NK-92 treated with Interleukin-12 subunit alpha and Interleukin-12 subunit beta, amount 100 ng/mL, for 24 hours (cell line): ENCODE measurements around the gene SLC51A.
"Not testable (repeated sequence)": the region's sequence is repeated elsewhere in the genome, so short reads cannot be mapped to it uniquely, and the experiment has no call there.

Source experiments
- DNase-seq: peaks from one replicate; lab custom pipeline; 2025; lab: John Stamatoyannopoulos, UW

The SLC51A gene

DNA sequence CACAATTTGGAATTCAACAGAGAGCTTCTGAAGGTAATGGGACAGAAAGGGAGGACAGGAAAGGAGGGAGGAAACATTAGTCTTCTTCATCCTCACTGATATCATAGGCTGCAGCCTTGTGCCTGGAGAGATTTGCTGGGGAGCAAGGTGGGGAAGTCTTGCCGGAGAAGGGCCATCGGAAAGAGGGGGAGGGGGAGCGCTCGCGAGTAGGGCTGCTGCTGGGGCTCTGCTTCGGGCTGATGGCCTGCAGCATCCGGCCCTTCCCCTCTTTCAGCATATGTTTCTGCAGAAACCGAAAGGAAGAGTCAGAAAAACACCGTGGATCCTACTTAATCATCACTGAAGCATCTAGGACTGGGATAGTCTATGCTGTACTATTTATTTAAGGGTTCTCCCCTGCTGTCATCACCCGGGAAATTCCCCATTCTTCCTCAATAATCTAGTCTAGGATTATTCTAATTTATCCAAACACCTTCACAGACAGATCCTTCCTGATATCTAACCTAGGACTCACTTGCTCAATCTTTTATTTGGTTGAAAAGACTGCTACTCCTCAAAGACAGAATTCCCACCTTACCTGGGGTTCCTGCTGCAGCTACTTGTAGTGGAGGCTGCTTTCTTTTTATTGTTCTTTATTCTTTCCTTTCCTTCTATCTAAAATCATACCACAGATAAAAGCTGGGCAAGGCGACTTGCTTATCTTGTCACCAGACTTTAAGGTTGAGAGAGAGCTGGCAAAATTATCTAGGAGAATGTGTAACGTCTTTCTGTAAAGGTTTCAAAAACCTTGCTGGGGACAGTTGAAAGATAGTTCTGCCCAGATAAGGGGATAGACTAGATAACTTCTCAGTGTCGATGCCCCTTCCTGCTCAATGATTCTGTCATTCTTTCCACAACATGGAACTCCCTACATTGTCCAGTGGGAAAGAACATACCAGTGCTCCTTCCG is 22.6 kb downstream of the SLC51A start:
- no peak for DNase-seq

- no peak for DNase-seq
Measured at GRCh38 chr3:196240424-196240823, 24.1 kb downstream of the SLC51A start.

- no peak for DNase-seq
Measured at GRCh38 chr3:196241704-196242103, 25.4 kb downstream of the SLC51A start.

DNA sequence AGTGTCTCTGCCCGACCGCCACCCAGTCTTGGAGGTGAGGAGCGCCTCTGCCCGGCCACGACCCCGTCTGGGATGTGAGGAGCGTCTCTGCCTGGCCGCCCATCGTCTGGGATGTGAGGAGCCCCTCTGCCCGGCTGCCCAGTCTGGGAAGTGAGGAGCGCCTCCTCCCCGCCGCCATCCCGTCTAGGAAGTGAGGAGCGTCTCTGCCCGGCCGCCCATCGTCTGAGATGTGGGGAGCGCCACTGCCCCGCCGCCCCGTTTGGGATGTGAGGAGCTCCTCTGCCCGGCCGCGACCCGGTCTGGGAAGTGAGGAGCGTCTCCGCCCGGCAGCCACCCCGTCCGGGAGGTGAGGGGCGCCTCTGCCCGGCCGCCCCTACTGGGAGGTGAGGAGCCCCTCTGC is 27.8 kb downstream of the SLC51A start:
- DNase-seq = not testable (repeated sequence)

GRCh38 chr3:196246612-196247308 is 30.4 kb downstream of the SLC51A start:
- DNase-seq = no peak

GRCh38 chr3:196251918-196252317 is 35.6 kb downstream of the SLC51A start:
- no peak for DNase-seq

DNA sequence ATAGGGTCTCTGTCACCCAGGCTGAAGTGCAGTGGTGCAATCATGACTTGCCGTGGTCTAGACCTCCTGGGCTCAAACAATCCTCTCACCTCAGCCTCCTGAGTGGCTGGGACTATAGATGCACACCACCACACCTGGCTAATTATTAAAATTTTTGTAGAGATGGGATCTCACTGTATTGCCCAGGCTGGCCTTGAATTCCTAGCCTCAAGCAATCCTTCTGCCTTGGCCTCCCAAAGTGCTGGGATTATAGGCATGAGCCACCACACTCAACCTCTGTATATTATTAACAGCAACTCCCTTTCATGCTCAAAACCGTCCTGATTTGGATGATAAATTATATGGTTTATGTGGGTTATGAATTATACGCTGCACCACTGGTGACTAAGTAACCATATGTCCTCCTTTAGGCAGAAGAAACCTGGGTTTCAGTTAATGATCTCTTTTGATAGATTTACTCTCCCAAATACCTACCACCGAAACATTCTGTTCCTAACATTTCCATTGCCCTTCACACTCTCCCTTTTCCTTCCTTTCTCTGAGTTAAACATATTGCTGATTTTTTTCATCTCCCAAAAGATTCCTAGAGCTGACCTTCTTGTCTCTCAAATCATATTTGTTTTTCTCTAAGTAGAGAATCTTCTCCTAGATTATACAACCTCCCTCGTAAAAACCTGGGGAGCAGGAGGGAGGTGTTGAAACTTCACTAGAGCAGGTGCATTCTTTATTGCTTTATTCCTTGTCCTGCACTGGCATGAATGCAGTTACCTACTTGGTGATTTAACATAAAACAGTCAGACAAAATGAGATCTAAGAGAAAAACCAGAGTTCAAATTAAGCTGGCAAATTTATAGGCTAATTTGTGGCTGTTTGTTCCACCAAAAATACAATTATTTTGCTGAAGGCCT is 38.3 kb downstream of the SLC51A start:
- DNase-seq = no peak

DNA sequence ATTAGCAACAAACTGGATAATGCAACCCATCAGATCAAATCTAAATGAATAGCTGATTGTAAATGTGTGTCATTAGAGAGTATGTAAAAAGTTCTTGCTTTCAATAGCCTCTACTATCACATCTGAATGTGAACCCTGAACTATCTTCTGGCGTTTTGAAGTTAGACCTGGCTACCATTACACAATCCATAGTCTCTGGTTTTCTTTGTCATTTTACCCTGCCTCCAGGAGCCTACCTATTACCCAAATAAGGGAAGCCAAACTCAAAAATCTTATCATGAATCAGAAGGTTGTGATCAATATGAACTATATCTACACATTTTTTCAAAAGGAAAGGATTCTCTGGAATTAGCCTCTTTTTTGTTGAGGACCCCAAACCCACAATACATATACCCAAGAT is 39.4 kb downstream of the SLC51A start:
- no peak for DNase-seq

- DNase-seq = no peak
Measured at GRCh38 chr3:196260784-196261183, 44.5 kb downstream of the SLC51A start.

DNA sequence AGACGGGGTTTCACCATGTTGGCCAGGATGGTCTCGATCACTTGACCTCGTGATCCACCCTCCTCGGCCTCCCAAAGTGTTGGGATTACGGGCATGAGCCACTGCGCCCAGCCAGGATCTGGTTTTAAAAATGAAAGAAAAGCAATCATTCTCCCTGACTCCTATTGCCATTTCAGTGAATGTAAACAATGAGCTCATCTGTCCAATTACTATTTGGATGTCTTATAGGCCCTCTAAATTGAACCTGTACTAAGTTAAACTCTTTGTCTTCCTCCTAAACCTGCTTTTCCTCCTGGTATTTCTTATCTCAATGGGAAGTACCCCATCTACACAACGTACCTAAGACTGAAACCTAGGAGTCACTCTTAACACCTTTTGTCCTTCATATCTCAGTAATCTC is 47.5 kb downstream of the SLC51A start:
- no peak for DNase-seq

DNA sequence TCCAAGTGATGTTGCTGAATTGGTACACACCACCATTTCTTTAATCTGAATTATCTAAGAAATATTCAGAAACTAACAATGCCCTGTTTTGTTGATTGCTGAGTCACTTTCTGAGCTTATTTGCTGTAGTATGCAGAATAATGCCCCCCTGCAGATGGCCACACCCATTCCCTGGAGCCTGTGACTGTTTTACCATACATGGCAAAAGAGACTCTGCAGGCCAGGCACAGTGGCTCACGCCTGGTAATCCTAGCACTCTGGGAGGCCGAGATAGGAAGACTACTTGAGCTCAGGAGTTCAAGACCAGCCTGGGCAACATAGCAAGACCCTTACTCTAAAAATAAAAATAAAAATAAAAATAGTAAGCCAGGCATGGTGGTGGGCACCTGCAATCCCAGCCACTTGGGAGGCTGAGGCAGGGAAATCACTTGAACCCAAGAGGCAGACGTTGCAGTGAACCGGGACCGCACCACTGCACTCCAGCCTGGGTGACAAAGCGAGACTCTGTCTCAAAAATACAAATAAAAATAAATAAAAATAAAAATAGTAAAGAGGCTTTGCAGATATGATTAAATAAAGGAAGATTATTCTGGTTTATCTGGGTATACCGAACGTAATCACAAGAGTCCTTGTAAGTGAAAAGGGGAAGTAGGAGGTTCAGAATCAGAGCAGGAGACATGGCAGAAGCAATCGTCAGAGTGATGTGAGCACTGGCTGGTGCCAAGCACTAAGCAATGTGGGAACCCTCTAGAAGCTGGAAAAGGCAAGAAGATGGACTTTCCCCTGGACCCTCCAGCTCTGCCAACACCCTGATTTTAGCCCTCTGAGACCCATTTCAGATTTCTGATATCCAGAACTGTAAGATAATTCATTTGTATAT is 52.2 kb downstream of the SLC51A start:
- DNase-seq = no peak

- no peak for DNase-seq
Measured at GRCh38 chr3:196270499-196270898, 54.2 kb downstream of the SLC51A start.

DNA sequence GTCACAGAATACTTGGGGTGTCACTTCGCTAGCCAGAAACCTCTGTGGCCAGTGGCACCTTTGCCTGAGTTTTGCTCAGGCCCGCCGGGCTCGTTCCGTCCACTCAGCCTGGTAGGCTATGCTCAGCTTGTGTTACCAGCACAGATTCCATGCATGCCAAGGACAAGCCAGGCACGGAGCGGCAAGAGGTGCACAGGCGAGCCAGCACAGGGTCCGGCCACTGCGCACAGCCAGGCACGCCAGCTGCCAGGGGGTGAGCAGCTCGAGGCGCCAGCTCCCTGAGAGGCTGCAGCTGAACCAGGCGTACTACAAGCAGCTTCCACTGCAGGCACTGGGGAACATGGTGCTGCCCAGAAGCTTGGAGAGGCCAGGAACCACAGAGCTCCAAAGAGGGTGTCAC is 56.5 kb downstream of the SLC51A start:
- no peak for DNase-seq

DNA sequence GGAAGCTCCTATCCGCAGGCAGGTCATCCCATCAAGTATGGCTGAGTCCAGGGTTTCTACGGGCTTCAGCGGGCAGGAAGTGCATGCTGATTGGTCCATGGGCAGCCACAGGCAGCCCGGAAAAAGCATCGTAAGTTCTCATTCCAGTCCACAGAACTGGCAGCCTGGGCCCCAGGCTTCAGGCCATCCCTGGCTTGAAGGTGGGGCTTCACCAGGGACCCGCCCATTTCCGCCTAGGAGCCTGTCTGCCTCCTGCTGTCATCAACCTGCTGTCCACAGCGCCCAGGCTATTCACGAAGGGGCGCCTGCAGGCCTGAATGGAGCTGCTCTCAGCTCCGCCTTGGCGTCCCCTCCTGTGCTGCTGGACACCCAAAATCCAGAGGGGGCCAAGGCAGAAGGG is 57.3 kb downstream of the SLC51A start:
- DNase-seq = peak; percentile 42

DNA sequence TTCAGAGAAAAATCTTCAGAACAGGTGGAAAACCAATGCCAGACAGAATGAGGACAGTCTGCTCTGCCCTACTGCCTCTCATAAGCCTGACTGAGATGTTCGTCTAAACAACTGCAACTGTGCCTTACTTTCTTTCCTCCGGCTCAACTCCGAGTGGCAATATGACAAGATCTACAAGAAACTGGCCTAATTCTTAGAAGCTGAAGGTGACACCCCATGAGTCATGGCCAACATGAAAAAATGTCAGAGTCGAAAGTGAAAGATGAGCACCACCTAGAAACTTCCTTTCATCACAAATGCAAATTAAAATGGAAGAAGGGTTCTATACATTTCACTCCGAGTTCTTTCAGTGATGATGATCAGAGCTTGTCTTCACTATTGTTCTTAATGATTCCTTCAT is 58.3 kb downstream of the SLC51A start:
- DNase-seq = peak; percentile 36

DNA sequence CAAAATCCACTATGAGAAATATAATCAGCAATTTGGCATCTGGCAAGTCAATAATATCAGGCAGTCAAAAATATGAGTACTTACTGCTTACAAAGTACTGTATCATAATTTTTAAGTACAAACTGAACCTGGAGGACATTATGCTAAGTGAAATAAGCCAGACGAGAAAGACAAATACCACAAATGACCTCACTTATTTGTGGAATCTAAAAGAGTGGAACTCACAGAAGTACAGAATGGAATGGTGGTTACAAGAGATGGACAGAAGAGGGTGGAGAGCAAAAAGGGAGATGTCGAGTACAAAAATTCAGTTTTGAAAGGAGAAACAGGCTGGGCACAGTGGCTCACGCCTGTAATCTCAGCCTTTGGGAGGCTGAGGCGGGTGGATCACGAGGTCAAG is 58.8 kb downstream of the SLC51A start:
- no peak for DNase-seq

GRCh38 chr3:196280689-196281440 is 64.5 kb downstream of the SLC51A start:
- DNase-seq = no peak

- no peak for DNase-seq
Measured at GRCh38 chr3:196281962-196282361, 65.6 kb downstream of the SLC51A start.
